Thyroid gland (tissue), 4 donors: Measurements from ENCODE around the gene CCDC51.

Experiments used
- POLR2A ChIP-seq, 2 donors: fragments of 450-650 bp; IDR thresholded peaks; one replicate each; pipeline ENCODE4 v1.6.1; 2017; ENCODE audit warnings: antibody characterized with exemption in 2 of 2, mild to moderate bottlenecking in 2 of 2, moderate library complexity in 1 of 2
- TF ChIP-seq, protein P1 (sequence below), 6 experiments: fragments of 200-600 bp in 3 of 6; fragments of 450-650 bp in 3 of 6; sonication (generic) in 3 of 6; IDR thresholded peaks; one replicate each; pipeline ENCODE4 v1.5.1; 2016 to 2019; ENCODE audit warnings: antibody characterized with exemption in 6 of 6, mild to moderate bottlenecking in 2 of 6, inconsistent platforms in 1 of 6, moderate library complexity in 1 of 6

DNA sequence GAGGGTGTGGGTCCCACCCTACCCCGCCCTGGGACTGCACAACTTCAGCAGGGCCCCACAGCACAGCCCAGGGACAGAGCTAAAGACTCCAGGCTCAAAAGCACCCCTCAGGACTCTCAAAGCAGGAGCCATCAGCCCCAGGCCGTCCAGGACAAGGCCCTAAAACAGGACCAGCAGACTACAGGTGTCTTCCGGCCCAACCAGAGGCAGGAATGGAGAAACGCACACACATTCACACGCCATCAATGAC is 32.7 kb upstream of the CCDC51 start:
- TF ChIP-seq, protein P1, sequence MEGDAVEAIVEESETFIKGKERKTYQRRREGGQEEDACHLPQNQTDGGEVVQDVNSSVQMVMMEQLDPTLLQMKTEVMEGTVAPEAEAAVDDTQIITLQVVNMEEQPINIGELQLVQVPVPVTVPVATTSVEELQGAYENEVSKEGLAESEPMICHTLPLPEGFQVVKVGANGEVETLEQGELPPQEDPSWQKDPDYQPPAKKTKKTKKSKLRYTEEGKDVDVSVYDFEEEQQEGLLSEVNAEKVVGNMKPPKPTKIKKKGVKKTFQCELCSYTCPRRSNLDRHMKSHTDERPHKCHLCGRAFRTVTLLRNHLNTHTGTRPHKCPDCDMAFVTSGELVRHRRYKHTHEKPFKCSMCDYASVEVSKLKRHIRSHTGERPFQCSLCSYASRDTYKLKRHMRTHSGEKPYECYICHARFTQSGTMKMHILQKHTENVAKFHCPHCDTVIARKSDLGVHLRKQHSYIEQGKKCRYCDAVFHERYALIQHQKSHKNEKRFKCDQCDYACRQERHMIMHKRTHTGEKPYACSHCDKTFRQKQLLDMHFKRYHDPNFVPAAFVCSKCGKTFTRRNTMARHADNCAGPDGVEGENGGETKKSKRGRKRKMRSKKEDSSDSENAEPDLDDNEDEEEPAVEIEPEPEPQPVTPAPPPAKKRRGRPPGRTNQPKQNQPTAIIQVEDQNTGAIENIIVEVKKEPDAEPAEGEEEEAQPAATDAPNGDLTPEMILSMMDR (IDR thresholded peaks at IDR 0.05) = no peak
- TF ChIP-seq POLR2A (IDR thresholded peaks at IDR 0.05) = no peak
